Glomerular endothelial cell (primary cell): ENCODE measurements around the gene LRRC59. TPM values are rescaled to one million over a fixed set of nuclear protein-coding genes. Genes with fewer than 3 reads are reported as not detected.

Experiments used
- DNase-seq: peaks from one replicate; pipeline ENCODE4 v3.0.0-alpha.2; 2011; ENCODE audit warnings: low read depth, low spot score; ENCODE audit errors: extremely low read depth
- total RNA-seq: library from RNA; depleted of rRNA; stranded (reverse); fragments of >200 nt; gene quantifications from 2 replicates; pipeline ENCODE4 v1.2.3, GENCODE V29; 2015

LRRC59 gene
- total RNA-seq, 1 donor from 2014 or later = 157 TPM

- DNase-seq = no peak
These were observed 33.9 kb downstream of the LRRC59 start for GRCh38 chr17:50363217-50364060.

DNA sequence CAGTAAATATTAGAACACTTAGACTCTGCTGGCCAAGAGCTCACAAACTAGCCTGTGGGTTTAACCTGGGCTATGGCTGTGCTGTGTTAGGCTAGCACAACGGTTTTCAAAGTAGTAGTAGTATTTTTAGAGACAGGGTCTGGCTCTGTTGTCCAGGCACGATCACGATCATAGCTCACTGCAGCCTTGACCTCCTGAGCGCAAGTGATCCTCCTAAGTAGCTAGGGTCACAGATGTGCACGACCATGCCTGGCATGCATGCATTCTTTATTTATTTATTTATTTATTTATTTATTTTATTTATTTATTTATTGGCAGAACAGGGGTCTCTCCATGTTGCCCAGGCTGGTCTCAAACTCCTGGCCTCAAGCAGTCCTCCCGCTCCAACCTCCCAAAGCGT, 34.7 kb downstream of the LRRC59 start:
- no peak for DNase-seq

DNA sequence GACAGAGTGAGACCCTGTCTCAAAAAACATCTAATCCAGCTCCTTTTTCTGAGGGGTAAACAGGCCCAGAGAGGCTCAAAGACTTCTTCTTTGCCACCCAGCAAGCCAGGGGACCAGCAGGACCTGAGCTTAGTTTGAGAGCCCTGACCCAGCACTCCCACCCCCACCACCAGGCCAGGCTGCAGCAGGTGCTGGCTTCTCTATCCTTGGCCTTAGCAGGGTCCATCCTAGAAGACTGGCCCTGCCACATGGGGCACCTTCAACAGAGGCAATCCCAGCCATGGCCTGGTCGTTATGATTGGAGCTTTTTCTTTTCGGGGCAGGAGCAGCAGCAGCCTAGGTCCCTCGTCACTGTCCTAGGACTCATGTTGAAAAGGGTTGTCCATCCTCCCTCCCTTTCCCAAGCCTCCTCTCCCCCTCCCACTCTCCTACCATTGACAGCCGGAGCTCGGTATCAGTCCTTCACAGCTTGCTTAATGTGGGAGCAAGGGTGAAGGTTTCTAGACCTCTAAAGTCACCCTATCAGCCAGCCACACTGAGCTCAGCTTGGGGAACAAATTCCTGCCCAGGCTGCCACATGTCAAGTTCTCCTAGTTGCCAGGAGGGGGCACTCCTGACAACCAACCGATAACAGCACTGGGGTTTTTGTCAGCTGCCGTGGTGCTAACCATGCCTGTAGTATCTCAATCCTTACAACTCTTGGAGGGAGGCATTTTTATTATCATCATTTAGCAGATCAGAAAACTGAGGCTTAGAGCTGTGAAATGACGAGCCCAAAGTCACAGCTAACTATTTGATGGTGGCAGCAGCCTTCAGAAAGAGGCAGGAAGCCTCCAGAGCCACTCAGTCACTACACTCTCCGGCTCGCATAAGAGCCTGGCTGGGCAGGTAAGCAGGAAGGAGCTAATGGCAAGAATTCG, 35.5 kb downstream of the LRRC59 start:
- peak; percentile 27 for DNase-seq

- DNase-seq = no peak
These were observed 36.7 kb downstream of the LRRC59 start for GRCh38 chr17:50360486-50361115.

- DNase-seq = no peak
These were observed 37.3 kb downstream of the LRRC59 start for GRCh38 chr17:50359998-50360461.

- no peak for DNase-seq
These were observed 38.2 kb downstream of the LRRC59 start for GRCh38 chr17:50359005-50359699.

DNA sequence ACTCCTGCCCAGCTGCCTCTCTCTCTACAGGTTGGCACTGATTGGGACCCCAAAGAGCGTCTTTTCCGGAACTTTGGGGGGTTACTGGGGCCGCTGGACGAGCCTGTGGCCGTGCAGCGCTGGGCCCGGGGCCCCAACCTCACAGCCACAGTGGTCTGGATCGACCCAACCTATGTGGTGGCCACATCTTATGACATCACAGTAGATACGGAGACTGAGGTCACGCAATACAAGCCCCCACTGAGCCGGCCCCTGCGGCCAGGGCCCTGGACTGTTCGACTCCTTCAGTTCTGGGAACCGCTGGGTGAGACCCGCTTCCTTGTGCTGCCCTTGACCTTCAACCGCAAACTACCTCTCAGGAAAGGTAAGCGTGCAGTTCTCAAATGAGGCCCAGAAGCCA, 39.1 kb downstream of the LRRC59 start:
- DNase-seq = no peak

DNA sequence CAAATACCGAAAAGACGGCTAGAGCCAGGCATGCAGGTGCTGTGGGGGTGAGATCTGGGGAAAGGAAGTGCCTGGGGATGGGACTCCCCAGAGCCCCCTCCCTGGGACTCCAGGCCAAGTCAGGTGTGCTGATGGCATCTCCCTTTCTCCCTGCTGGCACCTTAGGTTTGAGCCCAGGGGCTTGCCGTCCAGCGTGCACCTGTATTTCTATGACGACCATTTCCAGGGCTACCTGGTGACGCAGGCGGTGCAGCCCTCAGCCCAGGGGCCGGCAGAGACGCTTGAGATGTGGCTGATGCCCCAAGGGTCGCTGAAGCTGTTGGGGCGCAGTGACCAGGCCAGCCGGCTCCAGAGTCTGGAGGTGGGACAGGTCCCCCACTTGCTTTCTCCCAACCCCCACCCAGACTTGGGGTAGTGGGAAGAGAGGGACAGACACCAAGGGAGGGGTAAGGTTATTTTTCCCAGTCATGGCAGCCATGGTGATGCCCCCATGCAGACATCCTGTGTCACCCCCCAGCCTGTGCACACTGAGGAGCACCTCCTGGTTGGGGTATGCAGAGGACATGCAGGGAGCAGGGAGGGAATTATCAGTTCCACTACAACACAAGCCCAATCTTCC, 40.3 kb downstream of the LRRC59 start:
- DNase-seq = no peak

GRCh38 chr17:50356418-50356817, 40.9 kb downstream of the LRRC59 start:
- DNase-seq = no peak

DNA sequence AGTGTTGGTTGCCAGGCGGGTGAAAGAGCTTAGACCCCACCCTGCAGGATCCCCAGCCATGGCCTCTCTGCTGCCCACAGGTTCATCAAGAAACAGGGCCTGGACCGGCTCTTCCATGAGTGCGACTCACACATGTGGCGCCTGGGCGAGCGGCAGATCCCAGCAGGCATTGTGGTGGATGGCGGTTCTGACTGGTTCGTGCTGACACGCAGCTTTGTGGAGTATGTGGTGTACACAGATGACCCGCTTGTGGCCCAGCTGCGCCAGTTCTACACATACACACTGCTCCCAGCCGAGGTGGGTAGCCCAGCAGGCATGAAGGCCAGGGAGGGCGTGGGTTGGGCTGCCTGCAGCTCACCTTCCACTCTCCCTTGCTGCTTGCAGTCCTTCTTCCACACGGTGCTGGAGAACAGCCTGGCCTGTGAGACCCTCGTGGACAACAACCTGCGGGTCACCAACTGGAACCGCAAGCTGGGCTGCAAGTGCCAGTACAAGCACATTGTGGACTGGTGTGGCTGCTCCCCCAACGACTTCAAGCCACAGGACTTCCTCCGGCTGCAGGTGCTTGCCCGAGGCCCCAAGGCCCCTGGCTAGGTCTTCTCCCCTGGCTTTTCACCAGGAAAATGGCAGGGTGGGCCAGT, 41.5 kb downstream of the LRRC59 start:
- DNase-seq = no peak

DNA sequence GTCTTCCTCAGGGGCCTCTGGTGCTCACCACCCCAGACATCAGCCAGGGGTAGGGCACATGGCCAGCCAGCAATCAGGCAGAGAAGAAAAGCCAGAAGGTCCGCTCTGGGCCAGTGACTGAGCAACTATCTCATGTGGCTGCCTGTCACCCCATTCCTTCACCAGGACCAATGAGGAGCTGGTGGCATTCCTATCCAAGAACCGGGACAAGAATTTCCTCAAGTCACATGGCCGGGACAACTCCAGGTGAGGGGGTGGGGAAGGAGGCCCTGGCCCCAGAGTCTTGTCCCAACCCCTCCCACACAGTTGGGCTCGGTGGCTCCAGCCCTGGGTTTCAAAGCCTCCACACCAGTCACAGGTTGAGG, 42.0 kb downstream of the LRRC59 start:
- DNase-seq = no peak

GRCh38 chr17:50354776-50355175, 42.5 kb downstream of the LRRC59 start:
- DNase-seq = no peak

DNA sequence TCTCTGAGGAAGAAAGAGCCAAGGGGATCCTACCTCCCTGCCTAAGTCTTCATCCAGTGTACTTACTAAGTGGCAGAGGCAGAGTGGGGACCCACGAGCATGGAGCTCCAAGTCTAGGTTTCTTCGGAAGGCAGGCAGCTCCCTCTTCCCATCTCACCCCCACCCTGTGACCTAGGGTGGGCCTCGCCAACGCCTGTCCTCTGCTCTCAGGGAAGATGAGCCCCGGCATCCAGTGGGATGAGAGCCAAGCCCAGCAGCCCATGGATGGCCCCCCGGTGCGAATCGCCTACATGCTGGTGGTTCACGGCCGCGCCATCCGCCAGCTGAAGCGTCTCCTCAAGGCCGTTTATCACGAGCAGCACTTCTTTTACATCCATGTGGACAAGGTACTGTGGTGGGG, 43.1 kb downstream of the LRRC59 start:
- DNase-seq = no peak

GRCh38 chr17:50353600-50354195, 43.6 kb downstream of the LRRC59 start:
- no peak for DNase-seq

- DNase-seq = no peak
These were observed 44.4 kb downstream of the LRRC59 start for GRCh38 chr17:50352693-50353599.

- no peak for DNase-seq
These were observed 45.1 kb downstream of the LRRC59 start for GRCh38 chr17:50352072-50352692.

DNA sequence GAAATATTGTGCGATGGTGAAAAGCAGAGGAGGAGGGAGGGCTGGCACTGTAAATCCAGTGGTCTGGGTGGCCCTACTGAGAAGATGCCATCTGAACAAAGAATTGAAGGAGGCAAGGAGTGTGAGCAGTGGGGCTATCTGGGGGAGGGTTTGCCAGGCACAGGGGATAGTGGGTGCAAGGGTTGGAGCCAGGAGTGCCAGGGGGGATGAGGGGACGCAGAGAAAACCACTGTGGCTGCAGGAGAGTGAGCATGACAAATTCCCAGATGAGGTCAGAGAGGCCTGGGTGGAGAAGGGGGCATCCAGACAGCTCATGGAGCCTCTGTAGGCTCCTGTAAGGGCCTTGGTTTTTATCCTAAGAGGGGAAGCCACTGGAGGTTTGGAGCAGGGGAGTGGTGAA, 46.6 kb downstream of the LRRC59 start:
- DNase-seq = no peak

DNA sequence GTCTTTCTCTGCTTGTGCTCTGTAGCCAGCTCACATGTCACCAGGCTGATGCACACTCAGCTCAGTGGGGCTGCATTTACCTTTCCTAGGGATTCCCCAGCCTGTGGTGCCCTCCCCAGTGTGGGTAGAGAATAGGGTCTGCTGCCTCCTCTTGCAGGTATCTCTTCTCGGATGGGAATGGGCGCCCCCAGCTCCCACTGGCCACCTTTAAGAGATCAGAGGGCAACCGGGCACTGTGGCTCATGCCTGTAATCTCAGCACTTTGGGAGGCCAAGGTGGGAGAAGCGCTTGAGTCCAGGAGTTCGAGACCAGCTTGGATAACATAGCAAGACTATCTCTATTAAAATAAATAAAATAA, 48.1 kb downstream of the LRRC59 start:
- DNase-seq = no peak
